ENCODE measurements around the gene LBHD2. TPM values are rescaled to one million over a fixed set of nuclear protein-coding genes. Genes with fewer than 3 reads are reported as not detected.

Gene LBHD2
- total RNA-seq, 1 donor from 2014 or later, result not detected

Other genes with a start within 250 kb of the LBHD2 start
- 0.44 and 0.55 TPM in 2 replicates for gene AMN, start 161.5 kb upstream of the LBHD2 start, total RNA-seq
- 2.3 and 3.5 TPM in 2 replicates for gene CDC42BPB, start 26.7 kb upstream of the LBHD2 start, total RNA-seq
- gene EXOC3L4, start 10.5 kb downstream of the LBHD2 start, total RNA-seq, result not detected in 2 replicates
- gene TNFAIP2, start 39.3 kb downstream of the LBHD2 start, total RNA-seq, result 0.64 and 1.0 TPM in 2 replicates

All from activated T-helper 2 cell treated with anti-CD3 and anti-CD28 coated beads, Interferon-gamma antibody, Interleukin-2, Interleukin-4, amounts not matched to agents 10 μg/mL and 5 μg/mL and 100 μg/mL, durations not matched to agents 14 hours and 24 hours and 36 hours (primary cell).